HL-60 (cell line): ENCODE data around the gene DISP3.

ENCODE experiments used
- DNase-seq, 2 experiments: peaks; one replicate each; pipeline ENCODE4 v3.0.0-alpha.2; 2010 to 2020; ENCODE audit warnings: low read depth in 1 of 2, low spot score in 1 of 2
- H3K27ac ChIP-seq: fragments of 250-450 bp; sonication (Bioruptor Pico); replicated peaks from 2 replicates; pipeline ENCODE4 v1.5.1; 2020; ENCODE audit warnings: mild to moderate bottlenecking, moderate library complexity
- H3K27me3 ChIP-seq: fragments of 250-450 bp; sonication (Bioruptor Pico); 2 replicates; pipeline ENCODE4 v1.5.1; 2021; ENCODE audit warnings: mild to moderate bottlenecking, moderate library complexity; ENCODE audit not compliant: insufficient read depth, poor library complexity, severe bottlenecking
- H3K4me3 ChIP-seq: replicated peaks from 2 replicates; pipeline ENCODE4 v1.5.1; 2011; ENCODE audit warnings: mild to moderate bottlenecking, control low read depth, low read length; ENCODE audit not compliant: insufficient read depth
- GABPA ChIP-seq: IDR thresholded peaks from 2 replicates; pipeline ENCODE4 v1.6.1; 2012; ENCODE audit warnings: low read depth
- POLR2AphosphoS5 ChIP-seq: IDR thresholded peaks from 2 replicates; pipeline ENCODE4 v1.6.1; 2012; ENCODE audit warnings: low read depth
- SPI1 ChIP-seq: IDR thresholded peaks from 2 replicates; pipeline ENCODE4 v1.6.1; 2012; ENCODE audit warnings: low read depth, mild to moderate bottlenecking, borderline replicate concordance
- TF ChIP-seq, protein P1 (sequence below): IDR thresholded peaks from 2 replicates; pipeline ENCODE4 v1.6.1; 2012; ENCODE audit warnings: low read depth; ENCODE audit not compliant: insufficient replicate concordance
- TF ChIP-seq, protein P2 (sequence below): IDR thresholded peaks from one replicate; pipeline ENCODE4 v1.5.1; 2011; ENCODE audit warnings: low read length, control low read depth, inconsistent platforms; ENCODE audit not compliant: insufficient read depth

Gene DISP3

DNA sequence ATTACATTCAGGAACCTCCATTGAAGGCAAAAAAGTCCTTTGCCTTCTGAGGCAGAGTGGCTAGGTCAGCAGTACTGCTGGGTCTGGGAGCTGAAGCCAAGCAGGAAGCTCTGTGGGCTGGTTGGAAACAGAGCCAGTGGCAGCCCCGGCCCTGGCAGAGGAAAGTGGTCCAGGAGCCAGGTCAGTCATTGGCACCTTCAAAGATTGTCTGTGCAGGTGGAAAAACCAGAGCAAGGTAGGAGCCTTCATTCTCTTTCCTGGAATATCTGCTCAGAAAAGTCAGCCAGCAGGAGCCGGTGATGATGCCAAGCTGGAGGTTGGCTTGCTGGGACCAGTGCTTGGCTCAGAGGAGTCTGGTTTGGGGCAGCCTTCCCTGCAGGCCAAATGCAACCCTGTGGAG is 12.5 kb upstream of the DISP3 start:
- DNase-seq: no peak
- Histone ChIP-seq H3K27me3 (no peaks in the 10 kb centered on the region), H3K27ac (no peak overlapping the region), H3K4me3 (no peak overlapping the region)
- TF ChIP-seq SPI1 (no peak), POLR2AphosphoS5 (no peak), GABPA (no peak)
- TF ChIP-seq, protein P1, sequence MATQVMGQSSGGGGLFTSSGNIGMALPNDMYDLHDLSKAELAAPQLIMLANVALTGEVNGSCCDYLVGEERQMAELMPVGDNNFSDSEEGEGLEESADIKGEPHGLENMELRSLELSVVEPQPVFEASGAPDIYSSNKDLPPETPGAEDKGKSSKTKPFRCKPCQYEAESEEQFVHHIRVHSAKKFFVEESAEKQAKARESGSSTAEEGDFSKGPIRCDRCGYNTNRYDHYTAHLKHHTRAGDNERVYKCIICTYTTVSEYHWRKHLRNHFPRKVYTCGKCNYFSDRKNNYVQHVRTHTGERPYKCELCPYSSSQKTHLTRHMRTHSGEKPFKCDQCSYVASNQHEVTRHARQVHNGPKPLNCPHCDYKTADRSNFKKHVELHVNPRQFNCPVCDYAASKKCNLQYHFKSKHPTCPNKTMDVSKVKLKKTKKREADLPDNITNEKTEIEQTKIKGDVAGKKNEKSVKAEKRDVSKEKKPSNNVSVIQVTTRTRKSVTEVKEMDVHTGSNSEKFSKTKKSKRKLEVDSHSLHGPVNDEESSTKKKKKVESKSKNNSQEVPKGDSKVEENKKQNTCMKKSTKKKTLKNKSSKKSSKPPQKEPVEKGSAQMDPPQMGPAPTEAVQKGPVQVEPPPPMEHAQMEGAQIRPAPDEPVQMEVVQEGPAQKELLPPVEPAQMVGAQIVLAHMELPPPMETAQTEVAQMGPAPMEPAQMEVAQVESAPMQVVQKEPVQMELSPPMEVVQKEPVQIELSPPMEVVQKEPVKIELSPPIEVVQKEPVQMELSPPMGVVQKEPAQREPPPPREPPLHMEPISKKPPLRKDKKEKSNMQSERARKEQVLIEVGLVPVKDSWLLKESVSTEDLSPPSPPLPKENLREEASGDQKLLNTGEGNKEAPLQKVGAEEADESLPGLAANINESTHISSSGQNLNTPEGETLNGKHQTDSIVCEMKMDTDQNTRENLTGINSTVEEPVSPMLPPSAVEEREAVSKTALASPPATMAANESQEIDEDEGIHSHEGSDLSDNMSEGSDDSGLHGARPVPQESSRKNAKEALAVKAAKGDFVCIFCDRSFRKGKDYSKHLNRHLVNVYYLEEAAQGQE: no peak
- TF ChIP-seq, protein P2, sequence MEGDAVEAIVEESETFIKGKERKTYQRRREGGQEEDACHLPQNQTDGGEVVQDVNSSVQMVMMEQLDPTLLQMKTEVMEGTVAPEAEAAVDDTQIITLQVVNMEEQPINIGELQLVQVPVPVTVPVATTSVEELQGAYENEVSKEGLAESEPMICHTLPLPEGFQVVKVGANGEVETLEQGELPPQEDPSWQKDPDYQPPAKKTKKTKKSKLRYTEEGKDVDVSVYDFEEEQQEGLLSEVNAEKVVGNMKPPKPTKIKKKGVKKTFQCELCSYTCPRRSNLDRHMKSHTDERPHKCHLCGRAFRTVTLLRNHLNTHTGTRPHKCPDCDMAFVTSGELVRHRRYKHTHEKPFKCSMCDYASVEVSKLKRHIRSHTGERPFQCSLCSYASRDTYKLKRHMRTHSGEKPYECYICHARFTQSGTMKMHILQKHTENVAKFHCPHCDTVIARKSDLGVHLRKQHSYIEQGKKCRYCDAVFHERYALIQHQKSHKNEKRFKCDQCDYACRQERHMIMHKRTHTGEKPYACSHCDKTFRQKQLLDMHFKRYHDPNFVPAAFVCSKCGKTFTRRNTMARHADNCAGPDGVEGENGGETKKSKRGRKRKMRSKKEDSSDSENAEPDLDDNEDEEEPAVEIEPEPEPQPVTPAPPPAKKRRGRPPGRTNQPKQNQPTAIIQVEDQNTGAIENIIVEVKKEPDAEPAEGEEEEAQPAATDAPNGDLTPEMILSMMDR: no peak

DNA sequence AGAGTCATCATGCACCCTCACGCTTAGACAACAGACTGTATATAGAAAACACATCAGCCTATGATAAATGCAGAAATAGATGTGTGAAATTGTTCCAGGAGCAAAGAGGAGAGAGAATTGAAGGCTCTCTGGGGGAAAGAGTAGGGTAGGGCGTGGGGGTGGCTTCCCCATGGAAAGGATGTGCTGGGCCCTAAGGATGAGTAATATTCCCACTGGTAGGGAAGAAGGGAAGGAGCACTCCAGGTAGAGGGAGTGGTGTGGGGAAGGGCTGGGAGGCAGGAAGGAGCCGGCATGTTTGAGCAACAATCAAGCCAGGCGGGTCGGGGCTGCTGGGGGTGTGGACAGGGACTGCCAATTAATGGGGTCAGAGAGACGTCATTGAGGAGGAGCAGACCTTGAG is 10.1 kb upstream of the DISP3 start:
- Histone ChIP-seq H3K27ac (no peak overlapping the region), H3K4me3 (no peak overlapping the region), H3K27me3 (no peaks in the 10 kb centered on the region)
- DNase-seq: no peak
- TF ChIP-seq, protein P1: no peak
- TF ChIP-seq SPI1 (no peak), POLR2AphosphoS5 (no peak), GABPA (no peak)
- TF ChIP-seq, protein P2: no peak

DNA sequence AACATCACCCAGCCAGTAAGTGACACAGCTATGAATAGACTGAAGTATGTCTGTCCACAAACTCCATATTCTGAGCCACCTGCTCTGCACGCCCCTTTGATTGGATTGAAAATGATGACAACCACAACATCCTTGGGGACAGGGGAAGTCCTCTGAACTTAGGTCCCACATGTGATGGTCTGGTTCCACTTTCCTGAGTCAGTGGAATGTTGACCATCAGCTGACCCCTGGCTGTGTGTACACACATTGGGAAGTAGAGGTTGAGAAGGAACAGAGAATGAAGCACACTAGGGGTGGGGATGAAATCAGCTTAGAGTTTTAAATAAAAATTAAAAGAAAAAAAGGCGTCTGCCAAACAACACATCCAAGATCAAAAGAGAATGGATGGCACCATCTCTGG is 8.0 kb upstream of the DISP3 start:
- no peaks in the 10 kb centered on the region for H3K27me3 ChIP-seq
- no peak overlapping the region for H3K4me3 ChIP-seq
- TF ChIP-seq SPI1: no peak
- no peak overlapping the region for H3K27ac ChIP-seq
- DNase-seq: no peak

DNA sequence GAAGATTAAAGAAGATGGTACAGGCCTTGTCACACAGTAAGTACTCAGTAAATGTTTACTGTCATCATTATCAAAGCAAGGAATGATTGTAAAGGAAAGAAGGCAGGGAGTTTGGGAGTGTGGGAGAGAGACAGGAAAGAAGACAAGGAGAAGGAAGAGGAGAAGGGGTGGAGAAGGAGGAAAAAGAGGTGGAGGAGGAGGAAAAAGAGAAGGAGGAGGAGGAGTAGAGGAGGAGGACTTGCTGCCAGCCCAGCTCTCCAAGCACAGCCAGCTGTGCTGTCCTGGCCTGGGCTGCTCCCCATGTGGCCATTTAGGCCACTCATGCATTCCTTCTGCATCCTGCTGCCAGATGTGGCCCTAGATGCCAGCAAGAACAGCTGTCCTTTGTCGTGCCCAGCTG is 7.5 kb upstream of the DISP3 start:
- H3K27me3 ChIP-seq: peaks cover 3% of the 10 kb centered on the region
- H3K4me3 ChIP-seq: no peak overlapping the region
- no peak overlapping the region for H3K27ac ChIP-seq
- TF ChIP-seq, protein P2: no peak
- TF ChIP-seq GABPA: no peak
- no peak for TF ChIP-seq POLR2AphosphoS5
- TF ChIP-seq, protein P1: no peak
- no peak for TF ChIP-seq SPI1
- no peak for DNase-seq
